ENCODE results near the gene TNNT2. TPM values are rescaled to one million over a fixed set of nuclear protein-coding genes. Genes with fewer than 3 reads are reported as not detected.

TNNT2 gene
- total and polyA plus RNA-seq, 2 of the 4 experiments (the other 2 are of a cell fraction), result 0.18 to 1.2 TPM

- TF ChIP-seq, protein P1, sequence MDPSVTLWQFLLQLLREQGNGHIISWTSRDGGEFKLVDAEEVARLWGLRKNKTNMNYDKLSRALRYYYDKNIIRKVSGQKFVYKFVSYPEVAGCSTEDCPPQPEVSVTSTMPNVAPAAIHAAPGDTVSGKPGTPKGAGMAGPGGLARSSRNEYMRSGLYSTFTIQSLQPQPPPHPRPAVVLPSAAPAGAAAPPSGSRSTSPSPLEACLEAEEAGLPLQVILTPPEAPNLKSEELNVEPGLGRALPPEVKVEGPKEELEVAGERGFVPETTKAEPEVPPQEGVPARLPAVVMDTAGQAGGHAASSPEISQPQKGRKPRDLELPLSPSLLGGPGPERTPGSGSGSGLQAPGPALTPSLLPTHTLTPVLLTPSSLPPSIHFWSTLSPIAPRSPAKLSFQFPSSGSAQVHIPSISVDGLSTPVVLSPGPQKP (IDR thresholded peaks at IDR 0.05; ENCODE audit: borderline replicate concordance, low read depth, low read length), result no peak
- TF ChIP-seq MAZ (IDR thresholded peaks at IDR 0.05; ENCODE audit: borderline replicate concordance, low read depth, low read length), result no peak
- TF ChIP-seq POLR2A (IDR thresholded peaks at IDR 0.05; ENCODE audit: low read depth, low read length), result no peak
- TF ChIP-seq MAFK (IDR thresholded peaks at IDR 0.05; ENCODE audit: low read depth, low read length), result no peak
Observed at GRCh38 chr1:201419256-201419655, 41.8 kb upstream of the TNNT2 start (continued).

- Histone ChIP-seq H3K4me3 (ENCODE audit: insufficient read depth, low read depth, low read length) (no peak overlapping the region), H4K20me1 (ENCODE audit: insufficient read depth, low read length) (no peaks in the 10 kb centered on the region), H3K14ac (replicated peaks; ENCODE audit: low read depth, low read length) (no peak overlapping the region), H3K9ac (ENCODE audit: low read depth, low read length) (no peak overlapping the region), H2BK15ac (ENCODE audit: low read depth, low read length) (no peak overlapping the region), H3K4me1 (ENCODE audit: control insufficient read depth, insufficient read depth, low read length) (no peaks in the 10 kb centered on the region), H3K9me3 (ENCODE audit: control insufficient read depth, insufficient read depth, low read length) (peaks cover 11% of the 10 kb centered on the region), H3K27ac (ENCODE audit: insufficient read depth, low read length) (no peak overlapping the region), H4K91ac (ENCODE audit: insufficient read depth, low read depth, low read length) (no peak overlapping the region), H3K56ac (ENCODE audit: extremely low read depth, insufficient read depth, low read length) (no peak overlapping the region), H3K27me3 (ENCODE audit: control insufficient read depth, insufficient read depth, low read length) (peaks cover 64% of the 10 kb centered on the region), H3K23ac (ENCODE audit: low read depth, low read length) (no peak overlapping the region), H2AFZ (replicated peaks; ENCODE audit: low read length, poor library complexity) (no peak overlapping the region), H4K5ac (ENCODE audit: low read depth, low read length) (no peak overlapping the region), H2AK5ac (ENCODE audit: low read depth, low read length) (no peak overlapping the region), H3K4ac (ENCODE audit: low read depth, low read length) (no peak overlapping the region), H3K4me2 (ENCODE audit: low read depth, low read length) (no peak overlapping the region), H2AK9ac (replicated peaks; ENCODE audit: low read depth, low read length, poor library complexity) (no peak overlapping the region), H4K8ac (ENCODE audit: low read depth in 2 of 2, low read length in 2 of 2) (no peak overlapping the region), H2BK20ac (ENCODE audit: low read depth, low read length) (no peak overlapping the region), H3K9me1 (ENCODE audit: insufficient read depth, low read length) (no peaks in the 10 kb centered on the region; the same call in 1 of the 2 replicates), H3K36me3 (ENCODE audit: control insufficient read depth, insufficient read depth, low read length) (no peaks in the 10 kb centered on the region), H3K18ac (ENCODE audit: low read depth, low read length) (no peak overlapping the region), H2BK5ac (ENCODE audit: low read depth, low read length, poor library complexity, severe bottlenecking) (no peak overlapping the region), H2BK120ac (ENCODE audit: low read depth, low read length) (no peak overlapping the region), H3K79me1 (ENCODE audit: low read depth in 1 of 2, low read length in 2 of 2) (no peaks in the 10 kb centered on the region)
- CTCF ChIA-PET, result interaction anchor here (1.0 to 3.5 kb wide), 2 partner anchors 17 to 72 kb away, joined by 3 to 13 read pairs; no protein-coding TSS in a partner anchor
- no peak for ATAC-seq (ENCODE audit: low read depth)
- in situ Hi-C loops (cut with MboI; ENCODE audit: low sequenced_read_pairs), result no loop called here
- intact Hi-C loops (cut with micrococcal nuclease), result no loop called here
- no peak for DNase-seq
- POLR2A ChIA-PET (ENCODE audit: unreplicated experiment), result interaction anchor here (0.6 kb wide), 1 partner anchor 71 kb away, joined by 3 read pairs; no protein-coding TSS in a partner anchor
- BruUV-seq (replicated peaks), result no TSS peak
- no CpG with 5 or more reads among the region's 3 CpGs for WGBS, 2 experiments (ENCODE audit: extremely low coverage in 2 of 2, insufficient read length in 1 of 2)
- dilution Hi-C loops (cut with HindIII; ENCODE audit: low sequenced_read_pairs, unreplicated experiment), result no loop called here
- TF ChIP-seq RAD21 (IDR thresholded peaks at IDR 0.05; ENCODE audit: low read length) (no peak), FOS (IDR thresholded peaks at IDR 0.05; ENCODE audit: low read depth, low read length) (no peak), CEBPB (IDR thresholded peaks at IDR 0.05; ENCODE audit: low read depth, low read length) (no peak), POLR2A (IDR thresholded peaks at IDR 0.05; ENCODE audit: low read depth, low read length) (no peak), BHLHE40 (IDR thresholded peaks at IDR 0.05; ENCODE audit: low read depth, low read length) (no peak), RCOR1 (IDR thresholded peaks at IDR 0.05; ENCODE audit: insufficient replicate concordance, low read length) (no peak), SMC3 (IDR thresholded peaks at IDR 0.05; ENCODE audit: low read depth, low read length) (no peak), MAZ (IDR thresholded peaks at IDR 0.05; ENCODE audit: borderline replicate concordance, low read depth, low read length) (no peak), CTCF (conservative IDR thresholded peaks at IDR 0.05; ENCODE audit: low read depth, low read length) (no peak), MAFK (IDR thresholded peaks at IDR 0.05; ENCODE audit: low read depth, low read length) (no peak), MXI1 (IDR thresholded peaks at IDR 0.05; ENCODE audit: borderline replicate concordance, low read depth, low read length) (no peak)
- TF ChIP-seq, protein P1 (IDR thresholded peaks at IDR 0.05; ENCODE audit: borderline replicate concordance, low read depth, low read length), result no peak
Observed at GRCh38 chr1:201418461-201418860, 41.0 kb upstream of the TNNT2 start.

Measured in IMR-90 (cell line).